ENCODE results near the gene ZCCHC24. TPM values are rescaled to one million over a fixed set of nuclear protein-coding genes. Genes with fewer than 3 reads are reported as not detected.

Gene ZCCHC24
- total and polyA plus RNA-seq, 4 donors: 7.8 to 23.9 (median 14.8) TPM

- DNase-seq (ENCODE audit: low spot score): peak; percentile 32
- WGBS: 91% methylated on average over 13 of the region's 13 CpGs
Observed at GRCh38 chr10:79351332-79351731, 94.1 kb downstream of the ZCCHC24 start.

More at GRCh38 chr10:79351332-79351731, 94.1 kb downstream of the ZCCHC24 start:
- Histone ChIP-seq H3K9me3 (ENCODE audit: control insufficient read depth in 4 of 4, low read length in 3 of 4) (no peaks in the 10 kb centered on the region), H3K4me3 (ENCODE audit: low read depth in 1 of 3, low read length in 3 of 3) (no peak overlapping the region), H3K27me3 (ENCODE audit: control insufficient read depth in 4 of 4, insufficient read depth in 4 of 4, low read length in 3 of 4) (no peaks in the 10 kb centered on the region), H3K36me3 (ENCODE audit: control insufficient read depth in 4 of 4, insufficient read depth in 3 of 4, low read depth in 1 of 4, low read length in 3 of 4) (peaks cover 26 to 62% (median 52%) of the 10 kb centered on the region in 4 donors), H3K4me1 (ENCODE audit: control insufficient read depth in 4 of 4, insufficient read depth in 4 of 4, low read length in 3 of 4) (peaks cover 13 to 28% (median 15%) of the 10 kb centered on the region in 4 donors), H3K27ac (ENCODE audit: low read depth in 1 of 2, low read length in 2 of 2) (no peak overlapping the region), H3K9ac (ENCODE audit: low read depth in 1 of 2, low read length in 2 of 2) (no peak overlapping the region)
- TF ChIP-seq FOXA1 (IDR thresholded peaks at IDR 0.05) (no peak), NR2F2 (IDR thresholded peaks at IDR 0.05) (no peak), HNF4G (IDR thresholded peaks at IDR 0.05) (no peak), TAF1 (conservative IDR thresholded peaks at IDR 0.05) (no peak), MAX (IDR thresholded peaks at IDR 0.05) (no peak), YY1 (IDR thresholded peaks at IDR 0.05) (no peak), ZBTB33 (IDR thresholded peaks at IDR 0.05) (no peak), EGR1 (IDR thresholded peaks at IDR 0.05; ENCODE audit: low read depth in 2 of 2) (no peak), ATF3 (IDR thresholded peaks at IDR 0.05) (no peak), JUND (IDR thresholded peaks at IDR 0.05) (no peak), HNF4A (conservative IDR thresholded peaks at IDR 0.05) (no peak), SP1 (IDR thresholded peaks at IDR 0.05) (no peak), FOXA2 (IDR thresholded peaks at IDR 0.05) (no peak), GABPA (IDR thresholded peaks at IDR 0.05 in 1 of 2, conservative IDR thresholded peaks at IDR 0.05 in 1 of 2) (no peak), CTCF (IDR thresholded peaks at IDR 0.05; ENCODE audit: low read depth, low read length, missing input control) (no peak), REST (IDR thresholded peaks at IDR 0.05) (no peak)

Measured in liver (tissue), 9 donors.